ENCODE data around the gene ATXN7. TPM values are rescaled to one million over a fixed set of nuclear protein-coding genes. Genes with fewer than 3 reads are reported as not detected.

ATXN7 gene
- total RNA-seq, 3 donors from 2014 or later: 37.4 to 56.2 (median 47.9) TPM

GRCh38 chr3:63949005-63949404 lies 85.3 kb downstream of the ATXN7 start:
- H3K27me3 ChIP-seq: no peaks in the 10 kb centered on the region
- H3K36me3 ChIP-seq: no peaks in the 10 kb centered on the region
- H3K9me3 ChIP-seq: no peaks in the 10 kb centered on the region
- no peak overlapping the region for H3K4me3 ChIP-seq
- DNase-seq (ENCODE audit: low spot score in 2 of 2): no peak
- intact Hi-C loops (cut with DNase I; ENCODE audit: low total_unique reads): no loop called here
- no peak overlapping the region for H3K27ac ChIP-seq
- H3K4me1 ChIP-seq: no peaks in the 10 kb centered on the region
- TF ChIP-seq CTCF (IDR thresholded peaks at IDR 0.05) (no peak), POLR2A (IDR thresholded peaks at IDR 0.05) (no peak), POLR2AphosphoS5 (IDR thresholded peaks at IDR 0.05) (no peak)

DNA sequence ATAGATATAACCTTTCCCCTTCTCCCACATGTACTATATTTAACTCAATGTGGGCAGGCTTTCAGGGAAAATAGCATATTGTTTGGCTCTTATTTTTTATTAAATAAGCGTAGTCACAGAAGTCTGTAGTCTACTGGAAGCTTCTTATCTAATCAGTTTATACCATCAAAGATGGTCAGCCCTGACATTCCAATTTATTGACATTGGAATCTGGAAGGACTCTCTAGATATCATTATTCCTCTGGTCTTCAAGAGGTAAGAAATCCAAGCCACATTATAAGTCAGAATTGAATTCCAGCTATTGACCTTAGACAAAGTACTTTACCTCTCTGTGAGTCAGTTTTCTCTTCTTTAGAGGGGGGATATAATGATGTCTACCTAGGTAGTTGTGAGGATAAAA lies 87.0 kb downstream of the ATXN7 start:
- Histone ChIP-seq H3K9me3 (no peaks in the 10 kb centered on the region), H3K36me3 (no peaks in the 10 kb centered on the region), H3K27ac (no peak overlapping the region), H3K4me1 (no peaks in the 10 kb centered on the region), H3K27me3 (no peaks in the 10 kb centered on the region), H3K4me3 (no peak overlapping the region)
- intact Hi-C loops (cut with DNase I; ENCODE audit: low total_unique reads): no loop called here
- no peak for DNase-seq (ENCODE audit: low spot score in 2 of 2)
- TF ChIP-seq POLR2A (IDR thresholded peaks at IDR 0.05) (no peak), POLR2AphosphoS5 (IDR thresholded peaks at IDR 0.05) (no peak), CTCF (IDR thresholded peaks at IDR 0.05) (no peak)

GRCh38 chr3:63951492-63952247 lies 88.0 kb downstream of the ATXN7 start:
- intact Hi-C loops (cut with DNase I; ENCODE audit: low total_unique reads): no loop called here
- H3K4me3 ChIP-seq: no peak overlapping the region

DNA sequence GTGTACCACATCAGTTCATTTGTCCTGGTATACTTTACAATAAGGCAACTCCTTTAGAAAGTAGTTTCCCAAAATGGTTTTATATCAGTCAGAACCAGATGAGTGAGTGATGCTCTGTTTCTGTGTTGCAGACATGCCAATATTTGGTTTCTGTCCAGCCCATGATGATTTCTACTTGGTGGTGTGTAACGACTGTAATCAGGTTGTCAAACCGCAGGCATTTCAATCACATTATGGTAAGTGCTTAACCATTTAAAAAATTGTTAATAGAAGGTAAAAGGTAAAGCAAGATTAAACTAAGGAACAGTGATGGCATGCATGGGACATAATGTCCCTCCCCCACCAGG lies 88.6 kb downstream of the ATXN7 start:
- Histone ChIP-seq H3K27me3 (no peaks in the 10 kb centered on the region), H3K4me1 (no peaks in the 10 kb centered on the region), H3K4me3 (no peak overlapping the region), H3K27ac (no peak overlapping the region), H3K36me3 (no peaks in the 10 kb centered on the region), H3K9me3 (no peaks in the 10 kb centered on the region)
- intact Hi-C loops (cut with DNase I; ENCODE audit: low total_unique reads): no loop called here
- no peak for TF ChIP-seq CTCF (IDR thresholded peaks at IDR 0.05)
- no peak for TF ChIP-seq POLR2A (IDR thresholded peaks at IDR 0.05)
- no peak for TF ChIP-seq POLR2AphosphoS5 (IDR thresholded peaks at IDR 0.05)
- DNase-seq (ENCODE audit: low spot score in 2 of 2): no peak

More at GRCh38 chr3:63951492-63952247, 88.0 kb downstream of the ATXN7 start:
- Histone ChIP-seq H3K27me3 (no peaks in the 10 kb centered on the region), H3K27ac (no peak overlapping the region), H3K9me3 (no peaks in the 10 kb centered on the region), H3K4me1 (no peaks in the 10 kb centered on the region), H3K36me3 (no peaks in the 10 kb centered on the region)
- no peak for TF ChIP-seq POLR2A (IDR thresholded peaks at IDR 0.05)
- no peak for TF ChIP-seq CTCF (IDR thresholded peaks at IDR 0.05)
- TF ChIP-seq POLR2AphosphoS5 (IDR thresholded peaks at IDR 0.05): no peak
- no peak for DNase-seq (ENCODE audit: low spot score in 2 of 2)

DNA sequence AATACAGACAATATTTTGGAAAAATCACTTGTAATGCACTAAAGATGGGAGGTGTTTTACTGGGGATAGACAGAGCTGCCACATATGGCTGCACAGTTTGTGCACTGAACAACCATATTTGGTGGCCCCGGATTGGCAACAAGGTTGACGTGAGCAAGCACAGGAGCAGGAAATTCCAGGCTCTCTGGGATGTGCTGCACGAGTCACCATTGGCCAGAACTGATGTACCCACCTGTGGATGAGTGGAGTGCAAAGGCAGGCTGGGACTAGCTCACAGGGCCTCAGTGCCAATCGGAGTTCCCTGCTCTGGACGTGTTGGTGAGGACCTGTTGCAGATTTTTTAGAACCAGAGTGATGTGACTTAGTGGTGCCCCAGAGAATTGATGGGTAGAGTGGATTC lies 90.5 kb downstream of the ATXN7 start:
- no peak overlapping the region for H3K27ac ChIP-seq
- H3K4me1 ChIP-seq: no peaks in the 10 kb centered on the region
- DNase-seq (ENCODE audit: low spot score in 2 of 2): no peak
- no peak for TF ChIP-seq CTCF (IDR thresholded peaks at IDR 0.05)
- no peak for TF ChIP-seq POLR2A (IDR thresholded peaks at IDR 0.05)
- no peak for TF ChIP-seq POLR2AphosphoS5 (IDR thresholded peaks at IDR 0.05)
- H3K9me3 ChIP-seq: no peaks in the 10 kb centered on the region
- H3K36me3 ChIP-seq: no peaks in the 10 kb centered on the region
- H3K4me3 ChIP-seq: no peak overlapping the region
- no peaks in the 10 kb centered on the region for H3K27me3 ChIP-seq
- intact Hi-C loops (cut with DNase I; ENCODE audit: low total_unique reads): no loop called here

All from breast epithelium (tissue), 4 donors.